GM18511 (cell line): ENCODE results near the gene ZNF354C.

ENCODE experiments used
- ATAC-seq: cut with Tn5 transposase; IDR thresholded peaks from one replicate; pipeline ENCODE4 v1.9.1; 2021; ENCODE audit warnings: mild to moderate bottlenecking, moderate library complexity; ENCODE audit not compliant: unreplicated experiment

The ZNF354C gene

DNA sequence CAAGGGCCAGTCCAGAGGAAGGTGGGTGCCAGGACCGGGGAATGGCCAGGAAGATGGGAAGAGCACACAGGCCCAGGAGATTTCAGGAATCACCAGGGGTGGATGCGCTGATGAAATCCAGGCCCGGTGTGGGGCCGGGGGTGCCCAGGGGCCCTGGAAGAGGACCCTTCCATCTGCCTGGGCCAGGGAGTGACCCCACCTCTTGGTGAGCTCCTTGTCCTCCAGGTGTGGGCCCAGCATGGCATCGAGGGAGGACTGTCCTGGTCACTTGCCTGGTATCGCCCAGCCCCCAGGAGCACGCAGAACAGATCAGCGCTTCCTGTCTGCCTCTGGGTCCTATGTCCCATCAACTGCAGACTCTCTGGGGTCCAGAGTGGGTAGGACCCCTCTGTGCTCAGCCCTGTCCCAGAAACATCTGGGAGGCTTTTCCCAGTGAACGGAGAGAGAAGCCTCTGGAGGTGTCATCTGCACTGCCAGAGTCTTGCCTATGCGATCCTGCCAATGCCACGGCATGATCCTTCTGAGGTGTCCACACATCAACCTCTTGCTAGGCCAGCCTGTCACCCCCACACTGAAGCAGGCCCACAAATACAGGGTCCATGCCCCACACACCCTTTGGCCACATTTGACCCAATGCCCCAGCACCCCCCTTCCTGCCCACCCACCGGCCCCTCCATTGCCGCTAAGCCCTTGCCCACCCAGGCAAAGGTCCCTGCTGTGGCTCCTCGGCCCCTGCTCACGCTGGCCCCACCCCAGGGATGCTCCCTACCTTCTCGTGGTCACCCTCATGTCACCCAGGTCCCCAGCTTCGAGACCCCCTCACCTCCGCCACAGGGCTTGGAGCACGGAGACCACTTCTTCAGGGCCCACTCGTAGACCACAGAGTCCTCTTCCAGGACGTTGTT lies 67.2 kb downstream of the ZNF354C start:
- no peak for ATAC-seq

DNA sequence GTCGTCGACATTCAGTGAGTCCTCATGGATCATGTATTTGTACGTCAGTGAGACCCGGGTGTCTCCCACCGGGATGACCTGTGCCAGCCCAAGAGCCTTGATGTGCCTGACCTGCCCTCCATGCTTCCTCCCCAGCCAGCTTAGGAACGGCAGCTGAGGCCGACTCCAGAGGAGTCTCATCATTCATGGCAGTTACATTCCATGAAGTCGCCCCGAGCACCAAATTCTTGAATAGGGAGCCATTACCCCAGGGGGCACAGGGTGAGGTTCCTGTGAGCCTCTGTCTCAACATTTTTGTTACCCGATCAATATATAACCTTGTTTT lies 67.8 kb downstream of the ZNF354C start:
- ATAC-seq: no peak

DNA sequence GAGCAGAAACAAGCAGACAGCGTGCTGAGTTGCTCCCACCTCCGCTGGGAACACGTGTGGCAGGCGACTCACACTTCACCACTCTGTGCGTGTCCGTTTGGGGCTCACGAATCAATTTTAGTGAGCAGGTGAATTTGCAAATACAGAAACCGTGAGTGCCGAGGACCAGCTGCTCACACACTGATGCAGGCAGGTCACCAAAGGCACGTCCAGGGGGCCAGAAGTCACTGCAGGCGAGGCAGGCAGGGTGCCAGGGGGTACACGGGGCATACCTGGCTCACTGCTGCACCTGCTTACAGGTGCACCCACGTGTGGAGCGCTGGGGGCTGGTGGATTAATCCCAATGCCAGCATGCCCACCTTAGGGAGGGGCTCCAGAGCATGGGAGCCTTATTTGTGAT lies 68.8 kb downstream of the ZNF354C start:
- ATAC-seq: no peak

DNA sequence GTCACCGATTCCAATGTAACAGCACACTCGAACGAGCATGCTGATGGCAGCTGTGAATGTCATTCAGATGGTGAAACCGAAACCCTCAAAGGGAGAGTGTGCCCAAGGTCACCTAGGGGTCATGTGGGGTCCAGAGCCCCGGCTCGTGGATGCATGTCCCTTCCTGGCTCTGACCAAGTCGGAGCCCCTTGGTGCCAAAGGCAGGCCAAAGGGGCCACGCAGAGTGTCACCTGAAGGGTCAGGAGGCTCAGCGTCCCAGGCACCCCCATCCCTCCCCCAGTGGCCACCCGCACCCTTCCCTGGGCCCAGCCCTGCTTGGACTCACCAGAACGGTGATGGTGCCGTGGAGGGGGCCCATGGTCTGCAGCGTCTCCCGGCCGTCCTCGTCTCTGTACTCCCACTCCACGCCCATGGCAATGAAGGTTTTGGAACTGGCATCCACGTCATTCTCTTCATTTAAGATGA lies 69.5 kb downstream of the ZNF354C start:
- ATAC-seq: no peak

DNA sequence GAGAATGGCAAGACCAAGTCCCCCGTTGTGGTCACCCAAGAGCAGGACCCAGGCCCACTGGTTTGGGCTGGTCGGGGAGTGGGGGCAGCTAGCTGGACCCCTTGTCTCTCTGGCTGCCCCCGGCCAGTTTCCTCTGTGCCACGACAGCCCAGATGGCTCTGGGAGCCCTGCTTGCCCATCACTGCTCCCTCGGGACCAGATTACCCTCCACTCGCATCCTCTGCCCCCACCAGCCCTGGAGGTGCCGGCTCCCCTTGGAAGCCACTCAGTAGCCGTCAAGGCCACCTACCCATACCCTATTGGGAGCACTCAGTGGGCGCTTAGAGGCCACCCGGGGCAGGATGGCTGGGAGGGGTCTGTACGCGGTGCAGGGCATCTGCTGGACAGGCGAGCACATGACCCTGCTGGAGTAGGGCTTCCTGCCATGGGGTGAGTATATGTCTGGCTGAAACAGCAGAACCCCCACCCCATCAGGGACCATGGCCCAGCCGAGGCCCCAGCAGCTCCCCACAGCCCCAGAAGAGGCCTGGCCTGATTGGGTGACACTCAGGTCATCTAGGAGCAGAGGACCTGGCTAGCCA lies 70.0 kb downstream of the ZNF354C start:
- no peak for ATAC-seq

DNA sequence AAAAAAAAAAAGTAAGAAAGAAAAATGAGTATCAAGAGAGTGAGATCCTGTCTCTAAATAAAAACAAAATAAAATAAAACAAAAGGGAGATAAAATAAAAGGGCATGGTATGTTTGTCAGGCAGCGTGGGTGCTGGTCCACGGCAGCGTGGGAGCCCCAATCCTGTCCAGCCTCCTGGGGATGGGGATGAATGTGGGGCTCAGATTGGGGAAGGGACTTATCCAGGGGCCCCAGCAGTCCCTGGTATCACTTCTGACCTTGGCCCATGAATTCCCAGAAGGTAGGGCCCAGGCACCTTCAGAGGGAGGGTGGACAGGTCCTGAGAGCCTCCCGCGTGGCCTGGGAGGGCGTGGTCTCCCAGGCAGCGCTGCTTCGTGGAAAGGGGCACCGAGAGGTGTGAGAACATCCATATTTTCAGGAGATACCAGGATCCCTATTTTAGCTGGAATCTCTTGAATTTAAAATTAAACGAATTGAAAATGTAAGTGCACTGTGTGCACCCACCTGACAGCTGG lies 71.2 kb downstream of the ZNF354C start:
- ATAC-seq: no peak

DNA sequence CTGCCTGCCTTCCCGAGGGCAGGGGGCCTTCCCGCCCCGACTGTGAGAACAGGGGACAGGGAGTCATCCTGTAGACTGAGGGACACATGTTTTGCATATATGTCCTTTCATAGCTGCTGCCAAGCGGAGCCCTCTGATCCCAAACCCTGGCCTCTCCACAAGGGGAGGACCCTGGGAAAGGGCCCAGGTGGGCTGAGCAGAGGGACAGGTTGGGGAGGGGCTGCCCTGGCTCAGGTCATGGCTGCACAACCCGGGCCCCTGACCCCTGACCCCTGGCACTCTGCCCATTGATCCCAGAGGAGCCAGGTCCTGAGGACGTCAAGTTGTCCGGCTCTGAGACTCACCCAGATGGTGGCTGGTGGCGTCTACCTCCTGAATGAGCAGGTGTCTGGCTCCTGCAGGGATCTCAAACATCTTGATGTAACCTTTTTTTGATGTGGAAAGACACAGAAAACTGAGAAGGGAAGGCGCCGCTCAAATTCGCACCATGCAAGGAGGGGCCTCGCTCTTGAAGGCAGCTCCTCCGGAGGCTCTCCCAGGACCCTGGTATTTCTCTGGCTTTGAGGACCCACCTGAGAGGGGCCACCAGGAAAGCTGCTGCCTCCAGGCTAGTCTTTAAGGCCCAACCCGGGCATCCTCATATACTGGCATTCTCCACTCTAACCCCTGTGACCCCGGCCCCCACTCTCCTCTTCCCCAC lies 71.9 kb downstream of the ZNF354C start:
- ATAC-seq: no peak

DNA sequence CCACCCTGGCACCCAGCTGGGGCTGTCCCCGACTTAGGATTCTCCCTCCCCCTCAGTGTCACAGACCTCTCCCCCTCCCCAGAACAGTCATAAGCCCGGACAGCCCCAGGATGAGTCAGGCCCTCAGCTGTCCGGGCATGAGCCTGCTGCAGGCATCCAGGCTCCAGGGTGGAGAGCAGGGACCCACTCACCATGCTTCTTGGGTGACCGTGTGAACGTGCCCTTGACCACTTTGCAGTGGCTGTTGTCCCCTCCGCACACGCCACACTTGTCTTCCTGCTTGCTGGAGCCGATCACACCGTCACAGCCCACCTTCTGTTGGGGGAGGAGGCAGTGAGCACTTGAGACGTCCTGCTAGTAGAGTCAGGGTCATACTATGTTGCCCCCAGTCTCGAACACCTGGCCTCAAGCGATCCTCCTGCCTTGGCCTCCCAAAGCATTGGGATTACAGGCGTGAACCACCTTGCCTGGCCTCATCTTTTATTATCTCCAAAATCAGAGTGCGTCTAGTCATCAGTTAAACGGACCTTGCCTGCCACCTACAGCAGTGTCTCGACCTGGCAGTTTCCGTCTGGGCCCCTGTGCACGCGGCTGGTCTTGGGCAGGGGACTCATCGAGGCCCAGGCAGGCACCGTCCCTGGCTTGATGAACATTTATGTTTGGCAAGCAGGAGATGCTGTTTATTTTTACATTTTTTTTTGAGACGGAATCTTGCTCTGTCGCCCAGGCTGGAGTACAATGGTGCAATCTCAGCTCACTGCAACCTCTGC lies 72.6 kb downstream of the ZNF354C start:
- ATAC-seq: no peak
